Measurements from ENCODE around the gene SLC25A38. TPM values are rescaled to one million over a fixed set of nuclear protein-coding genes. Genes with fewer than 3 reads are reported as not detected.

The SLC25A38 gene
- total RNA-seq, 2 donors from 2014 or later, result 17.5 to 28.8 TPM

DNA sequence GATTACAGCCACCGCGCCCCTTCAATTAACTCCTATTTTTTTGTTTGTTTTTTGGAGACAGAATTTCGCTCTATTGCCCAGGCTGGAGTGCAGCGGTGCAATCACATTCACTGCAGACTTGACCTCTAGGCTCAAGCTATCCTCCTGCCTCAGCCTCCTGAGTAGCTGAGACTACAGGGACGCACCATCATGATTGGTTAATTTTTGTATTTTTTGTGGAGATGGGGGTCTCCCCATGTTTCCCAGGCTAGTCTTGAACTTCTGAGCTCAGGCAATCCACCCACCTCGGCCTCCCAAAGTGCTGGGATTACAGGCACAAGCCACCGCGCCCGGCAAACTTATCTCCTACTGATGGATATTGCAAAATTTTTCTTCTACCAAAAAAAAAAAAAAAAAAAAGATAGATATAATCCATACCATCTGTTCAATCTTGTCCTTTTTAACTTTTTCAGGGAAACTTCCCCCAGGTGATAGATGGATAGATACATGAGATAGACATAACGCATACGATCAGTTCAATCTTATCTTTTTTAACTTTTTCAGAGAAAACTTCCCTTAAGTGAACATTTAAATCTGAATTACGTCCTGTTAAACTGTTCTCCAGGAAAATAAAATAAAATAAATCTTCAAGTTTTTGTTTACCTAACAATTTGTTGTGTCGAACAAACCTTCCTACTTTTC, 22.7 kb downstream of the SLC25A38 start:
- Histone ChIP-seq H3K27ac (peak overlapping the region; percentile 81 to 94 (median 82)), H3K4me1 (peaks cover 29% of the 10 kb centered on the region), H3K9me3 (no peaks in the 10 kb centered on the region), H3K27me3 (no peaks in the 10 kb centered on the region), H3K36me3 (replicated peaks in 1 of 2; ENCODE audit: insufficient read depth in 1 of 2, low read depth in 2 of 2) (peaks cover 0 to under 1% of the 10 kb centered on the region in 2 donors), H3K4me3 (peak overlapping the region in 1 of 2 donors; percentile 60)
- whole genome bisulfite sequencing, 2 donors, result 63 to 71% methylated on average over 13 of the region's 13 CpGs
- intact Hi-C loops (cut with DNase I), result no loop called here
- no peak for ATAC-seq
- TF ChIP-seq, protein P1, sequence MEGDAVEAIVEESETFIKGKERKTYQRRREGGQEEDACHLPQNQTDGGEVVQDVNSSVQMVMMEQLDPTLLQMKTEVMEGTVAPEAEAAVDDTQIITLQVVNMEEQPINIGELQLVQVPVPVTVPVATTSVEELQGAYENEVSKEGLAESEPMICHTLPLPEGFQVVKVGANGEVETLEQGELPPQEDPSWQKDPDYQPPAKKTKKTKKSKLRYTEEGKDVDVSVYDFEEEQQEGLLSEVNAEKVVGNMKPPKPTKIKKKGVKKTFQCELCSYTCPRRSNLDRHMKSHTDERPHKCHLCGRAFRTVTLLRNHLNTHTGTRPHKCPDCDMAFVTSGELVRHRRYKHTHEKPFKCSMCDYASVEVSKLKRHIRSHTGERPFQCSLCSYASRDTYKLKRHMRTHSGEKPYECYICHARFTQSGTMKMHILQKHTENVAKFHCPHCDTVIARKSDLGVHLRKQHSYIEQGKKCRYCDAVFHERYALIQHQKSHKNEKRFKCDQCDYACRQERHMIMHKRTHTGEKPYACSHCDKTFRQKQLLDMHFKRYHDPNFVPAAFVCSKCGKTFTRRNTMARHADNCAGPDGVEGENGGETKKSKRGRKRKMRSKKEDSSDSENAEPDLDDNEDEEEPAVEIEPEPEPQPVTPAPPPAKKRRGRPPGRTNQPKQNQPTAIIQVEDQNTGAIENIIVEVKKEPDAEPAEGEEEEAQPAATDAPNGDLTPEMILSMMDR (IDR thresholded peaks at IDR 0.05), result no peak
- TF ChIP-seq POLR2A (IDR thresholded peaks at IDR 0.05), result no peak
- no peak for DNase-seq

DNA sequence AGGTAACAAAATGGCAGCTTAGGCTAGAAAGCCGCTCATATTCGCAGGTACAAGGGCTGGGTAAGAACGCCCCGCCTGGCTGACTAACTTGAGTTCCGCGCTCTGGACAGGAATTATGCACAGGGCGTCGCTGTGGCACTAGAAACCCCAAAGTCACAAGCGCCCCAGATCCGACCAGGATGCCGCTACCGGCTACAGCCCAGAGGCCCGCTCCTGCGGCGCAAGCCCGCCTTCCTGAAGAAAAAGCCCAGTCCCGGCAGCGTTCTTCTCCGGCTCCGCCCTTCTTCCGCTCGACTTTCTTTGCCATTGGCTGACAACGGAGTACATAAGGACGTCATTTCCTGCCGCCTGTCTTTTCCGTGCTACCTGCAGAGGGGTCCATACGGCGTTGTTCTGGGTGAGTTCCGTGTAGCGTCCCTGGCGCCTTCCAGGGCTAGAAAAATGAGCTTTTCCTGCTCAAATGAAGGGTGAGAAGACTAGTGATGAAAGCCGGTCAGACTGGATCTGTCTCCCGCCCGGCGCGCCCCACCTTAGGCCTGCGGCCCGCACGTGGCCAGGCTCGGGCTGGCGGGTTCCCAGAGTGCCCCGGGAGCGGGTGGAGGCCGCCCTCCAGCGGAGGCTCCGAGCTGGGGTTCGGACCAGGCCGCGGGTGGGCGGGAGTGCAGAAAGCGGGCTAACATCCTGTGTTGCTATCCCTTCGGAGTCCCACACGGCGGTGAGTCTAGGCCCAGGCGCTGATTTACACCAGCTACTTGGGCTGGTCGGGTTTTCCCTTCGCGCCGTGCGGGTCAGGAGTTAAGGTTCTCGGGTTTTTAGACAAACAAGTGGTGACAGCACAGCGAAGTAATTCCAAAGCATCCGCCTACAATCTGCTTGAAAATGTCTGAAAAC, 23.4 kb downstream of the SLC25A38 start, which contains the start of gene RPSA:
Gene RPSA (plus strand): TSS at position 353 of the 891 bp plus-strand sequence. CDS start 934 bp downstream, outside the sequence.
- 0% methylated on average over 50 to 63 of the region's 63 CpGs for WGBS, 2 donors

DNA sequence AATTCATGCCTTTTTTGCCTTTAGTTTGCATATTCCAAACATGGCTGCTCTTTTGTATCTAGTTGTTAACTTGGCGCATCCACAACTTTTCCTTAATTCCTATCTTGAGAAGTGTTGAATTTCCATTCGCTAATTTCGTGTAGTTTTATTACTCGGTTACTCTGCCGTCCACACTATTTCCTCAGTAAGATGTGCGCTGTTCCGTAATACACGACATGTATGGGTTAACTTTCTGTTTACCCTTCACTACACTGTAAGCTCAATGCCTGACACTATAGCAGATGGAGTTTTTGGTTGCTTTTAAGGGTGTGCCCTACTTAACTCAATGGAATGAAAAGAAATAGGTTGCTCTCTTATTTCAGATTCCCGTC, 24.1 kb downstream of the SLC25A38 start:
- intact Hi-C loops (cut with DNase I), result no loop called here
- Histone ChIP-seq H3K4me3 (peak overlapping the region; percentile 60 to 84), H3K27ac (peak overlapping the region; percentile 81 to 94 (median 82)), H3K36me3 (replicated peaks in 1 of 2; ENCODE audit: insufficient read depth in 1 of 2, low read depth in 2 of 2) (peaks cover 0 to 13% of the 10 kb centered on the region in 2 donors), H3K4me1 (peaks cover 29% of the 10 kb centered on the region), H3K27me3 (no peaks in the 10 kb centered on the region), H3K9me3 (no peaks in the 10 kb centered on the region)
- DNase-seq (no peak), ATAC-seq (no peak)
- 2 to 3% methylated on average over 9 of the region's 9 CpGs for WGBS, 2 donors
- no peak for TF ChIP-seq POLR2A (IDR thresholded peaks at IDR 0.05)
- TF ChIP-seq, protein P1 (IDR thresholded peaks at IDR 0.05), result no peak

More for the DNA sequence above, 23.4 kb downstream of the SLC25A38 start, which contains the start of gene RPSA:
- Histone ChIP-seq H3K27me3 (no peaks in the 10 kb centered on the region), H3K4me1 (peaks cover 29% of the 10 kb centered on the region), H3K4me3 (peak within 1 kb of the TSS; percentile 60 to 84), H3K9me3 (no peaks in the 10 kb centered on the region), H3K36me3 (replicated peaks in 1 of 2; ENCODE audit: insufficient read depth in 1 of 2, low read depth in 2 of 2) (peaks cover 0 to 8% of the 10 kb centered on the region in 2 donors), H3K27ac (peak within 1 kb of the TSS; percentile 81 to 94 (median 82))
- peak; percentile 97 for ATAC-seq
- DNase-seq, result peak; percentile 94 to 98 (median 96)
- intact Hi-C loops (cut with DNase I), result no loop called here
- peak; percentile 87 to 99 (median 99) for TF ChIP-seq POLR2A (IDR thresholded peaks at IDR 0.05)
- TF ChIP-seq, protein P1 (IDR thresholded peaks at IDR 0.05), result peak in 4 of 7 experiments; percentile 34 to 45 (median 40)

DNA sequence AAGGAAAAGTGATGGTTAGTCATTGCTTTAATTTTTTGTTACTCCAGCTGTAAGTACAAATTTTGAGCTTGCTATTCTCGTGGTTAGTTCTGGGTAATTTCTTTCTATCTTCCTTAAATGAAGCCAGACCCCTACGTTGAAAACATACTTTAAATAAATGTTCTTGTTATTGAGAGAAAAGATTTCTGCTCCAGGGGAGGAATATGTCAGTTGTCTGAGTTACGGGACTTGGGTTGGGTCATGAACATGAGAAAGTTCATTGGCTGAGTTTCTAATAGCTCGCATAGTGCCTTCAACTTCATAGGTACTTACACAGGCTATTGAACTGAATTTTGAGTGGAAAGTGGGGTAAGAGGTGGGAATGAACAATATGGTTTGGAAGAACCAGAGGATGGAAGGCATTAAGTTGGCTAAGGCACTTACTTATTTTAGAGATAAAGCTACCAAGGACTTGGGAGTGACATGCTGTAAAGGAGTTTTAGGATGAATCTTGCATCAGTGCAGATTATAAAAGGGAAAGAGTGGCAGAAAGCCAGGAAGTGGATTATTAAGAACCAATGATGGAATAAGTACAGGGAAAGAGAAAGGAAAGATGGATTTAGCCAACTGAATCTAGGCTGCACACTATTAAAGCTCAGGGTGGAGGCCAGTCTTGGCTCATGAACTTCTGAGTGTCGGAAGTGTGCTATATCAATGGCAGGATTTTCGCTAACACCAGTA, 24.8 kb downstream of the SLC25A38 start:
- Histone ChIP-seq H3K4me3 (peak overlapping the region in 1 of 2 donors; percentile 60), H3K27me3 (no peaks in the 10 kb centered on the region), H3K4me1 (peaks cover 29% of the 10 kb centered on the region), H3K27ac (peak overlapping the region in 2 of 4 donors; percentile 12 to 94), H3K36me3 (replicated peaks in 1 of 2; ENCODE audit: insufficient read depth in 1 of 2, low read depth in 2 of 2) (peaks cover 0 to 18% of the 10 kb centered on the region in 2 donors), H3K9me3 (no peaks in the 10 kb centered on the region)
- intact Hi-C loops (cut with DNase I), result no loop called here
- TF ChIP-seq, protein P1 (IDR thresholded peaks at IDR 0.05), result no peak
- TF ChIP-seq POLR2A (IDR thresholded peaks at IDR 0.05), result no peak
- DNase-seq (no peak), ATAC-seq (no peak)
- WGBS, 2 donors, result 65 to 72% methylated on average over 6 of the region's 6 CpGs
